ENCODE data around the gene MEIOC. TPM values are rescaled to one million over a fixed set of nuclear protein-coding genes. Genes with fewer than 3 reads are reported as not detected.
"Not testable (repeated sequence)": the region's sequence is repeated elsewhere in the genome, so short reads cannot be mapped to it uniquely, and the experiment has no call there.

The MEIOC gene
- total and polyA plus RNA-seq, 12 donors, result 0.03 to 0.40 (median 0.15) TPM; not detected in 8

DNA sequence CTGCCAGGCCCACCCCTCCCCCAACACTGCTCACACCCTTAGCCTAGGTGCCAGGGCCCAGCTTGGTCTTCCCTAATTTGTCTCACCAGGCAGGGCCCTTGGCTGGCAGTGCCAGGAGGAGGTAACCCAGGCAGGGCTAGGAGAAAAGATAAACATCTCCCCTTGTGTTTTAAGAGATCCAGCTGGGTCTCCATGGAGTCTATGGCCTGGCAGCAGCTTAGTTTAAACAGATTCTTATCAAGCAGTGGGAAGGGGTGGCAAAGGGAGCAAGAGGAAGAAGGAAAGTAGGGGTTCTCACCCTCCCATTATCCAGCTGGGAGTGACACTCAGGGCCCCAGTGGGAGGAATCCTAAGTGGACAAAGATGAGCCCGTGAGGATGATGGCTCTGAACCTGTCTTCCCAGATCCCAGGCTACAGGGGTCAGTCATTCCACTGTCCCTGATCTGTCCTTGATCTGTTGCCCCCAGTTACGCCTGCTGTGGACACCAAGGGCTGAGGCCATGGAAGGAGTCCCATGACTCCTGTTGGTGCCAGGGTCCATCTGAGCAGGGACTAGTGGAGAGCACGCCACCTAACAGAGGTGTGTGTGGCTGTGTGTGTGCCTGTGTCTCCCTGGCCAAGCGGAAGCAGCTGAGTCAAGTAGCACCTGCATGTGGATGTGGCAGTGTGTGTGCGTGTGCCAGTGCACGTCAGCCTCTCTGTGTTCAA, 47.4 kb upstream of the MEIOC start:
- intact Hi-C loops (cut with DNase I), result loop anchor here in 1 of 10 donors (10.0 kb wide), 1 partner anchor 56 kb away; no protein-coding TSS in a partner anchor
- ATAC-seq, result no peak

DNA sequence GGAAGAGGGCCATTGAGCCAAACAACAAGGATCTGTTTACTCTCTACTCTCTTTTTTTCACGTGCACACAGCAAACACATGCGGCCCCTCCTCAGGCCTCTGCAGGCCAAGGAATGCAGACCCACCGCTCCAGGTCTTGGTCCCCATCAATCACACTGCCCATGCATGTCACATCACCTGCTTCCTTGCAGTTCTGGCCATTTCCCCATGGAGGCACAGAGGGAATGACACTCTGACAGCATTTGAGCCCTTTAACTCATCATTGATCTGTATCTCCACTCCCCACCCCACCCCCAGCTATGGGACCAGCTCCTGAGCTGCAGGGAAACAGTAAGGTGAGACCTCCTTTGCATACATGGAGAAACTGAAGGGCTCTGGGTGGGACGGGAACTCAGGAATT, 45.9 kb upstream of the MEIOC start:
- peaks cover 0 to 11% (median 0%) of the 10 kb centered on the region in 9 donors for H3K4me1 ChIP-seq
- H3K27me3 ChIP-seq, result peaks cover 0 to 7% (median 0%) of the 10 kb centered on the region in 7 donors
- H3K9me3 ChIP-seq, result no peaks in the 10 kb centered on the region
- intact Hi-C loops (cut with DNase I), result no loop called here
- H3K4me3 ChIP-seq, result no peak overlapping the region
- WGBS, 2 donors, result 63 to 69% methylated on average over 4 of the region's 4 CpGs
- ATAC-seq (no peak), DNase-seq (no peak)
- H3K27ac ChIP-seq, result no peak overlapping the region
- no peaks in the 10 kb centered on the region for H3K36me3 ChIP-seq
- TF ChIP-seq, protein P1, sequence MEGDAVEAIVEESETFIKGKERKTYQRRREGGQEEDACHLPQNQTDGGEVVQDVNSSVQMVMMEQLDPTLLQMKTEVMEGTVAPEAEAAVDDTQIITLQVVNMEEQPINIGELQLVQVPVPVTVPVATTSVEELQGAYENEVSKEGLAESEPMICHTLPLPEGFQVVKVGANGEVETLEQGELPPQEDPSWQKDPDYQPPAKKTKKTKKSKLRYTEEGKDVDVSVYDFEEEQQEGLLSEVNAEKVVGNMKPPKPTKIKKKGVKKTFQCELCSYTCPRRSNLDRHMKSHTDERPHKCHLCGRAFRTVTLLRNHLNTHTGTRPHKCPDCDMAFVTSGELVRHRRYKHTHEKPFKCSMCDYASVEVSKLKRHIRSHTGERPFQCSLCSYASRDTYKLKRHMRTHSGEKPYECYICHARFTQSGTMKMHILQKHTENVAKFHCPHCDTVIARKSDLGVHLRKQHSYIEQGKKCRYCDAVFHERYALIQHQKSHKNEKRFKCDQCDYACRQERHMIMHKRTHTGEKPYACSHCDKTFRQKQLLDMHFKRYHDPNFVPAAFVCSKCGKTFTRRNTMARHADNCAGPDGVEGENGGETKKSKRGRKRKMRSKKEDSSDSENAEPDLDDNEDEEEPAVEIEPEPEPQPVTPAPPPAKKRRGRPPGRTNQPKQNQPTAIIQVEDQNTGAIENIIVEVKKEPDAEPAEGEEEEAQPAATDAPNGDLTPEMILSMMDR (IDR thresholded peaks at IDR 0.05), result no peak

More for the DNA sequence above, 47.4 kb upstream of the MEIOC start:
- Histone ChIP-seq H3K4me1 (peaks cover 0 to 11% (median 0%) of the 10 kb centered on the region in 9 donors), H3K9me3 (no peaks in the 10 kb centered on the region), H3K4me3 (no peak overlapping the region), H3K27ac (peak overlapping the region in 1 of 10 donors; percentile 9), H3K27me3 (peaks cover 0 to 7% (median 0%) of the 10 kb centered on the region in 7 donors), H3K36me3 (no peaks in the 10 kb centered on the region)
- TF ChIP-seq, protein P1 (IDR thresholded peaks at IDR 0.05), result no peak
- WGBS, 2 donors, result 94 to 98% methylated on average over 6 of the region's 6 CpGs
- no peak for DNase-seq

DNA sequence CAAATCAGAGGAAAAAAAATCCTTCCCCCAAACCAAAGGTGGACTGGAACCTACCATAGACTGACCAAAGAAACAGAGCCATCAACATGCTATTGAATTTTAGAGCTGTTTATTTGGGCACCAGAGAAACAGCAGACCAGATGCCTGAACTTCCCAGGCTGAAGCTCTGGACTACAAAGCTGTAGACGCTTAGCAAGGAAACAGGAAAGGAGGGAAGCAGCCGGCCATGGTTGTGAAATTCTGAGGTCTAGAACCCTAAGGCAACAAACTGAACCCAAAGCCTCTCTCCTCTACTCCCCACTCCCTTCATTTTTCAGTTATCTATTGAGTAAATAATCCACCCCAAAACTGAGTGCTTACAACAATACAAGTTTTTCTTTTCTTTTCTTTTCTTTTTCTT, 45.4 kb upstream of the MEIOC start:
- TF ChIP-seq, protein P1 (IDR thresholded peaks at IDR 0.05), result no peak
- Histone ChIP-seq H3K4me1 (peaks cover 0 to 11% (median 0%) of the 10 kb centered on the region in 9 donors), H3K4me3 (no peak overlapping the region), H3K27ac (no peak overlapping the region), H3K36me3 (no peaks in the 10 kb centered on the region), H3K9me3 (no peaks in the 10 kb centered on the region), H3K27me3 (peaks cover 0 to 7% (median 0%) of the 10 kb centered on the region in 7 donors)
- intact Hi-C loops (cut with DNase I), result no loop called here
- ATAC-seq (no peak), DNase-seq (no peak)
- 41 to 54% methylated on average over 2 of the region's 2 CpGs for WGBS, 2 donors

DNA sequence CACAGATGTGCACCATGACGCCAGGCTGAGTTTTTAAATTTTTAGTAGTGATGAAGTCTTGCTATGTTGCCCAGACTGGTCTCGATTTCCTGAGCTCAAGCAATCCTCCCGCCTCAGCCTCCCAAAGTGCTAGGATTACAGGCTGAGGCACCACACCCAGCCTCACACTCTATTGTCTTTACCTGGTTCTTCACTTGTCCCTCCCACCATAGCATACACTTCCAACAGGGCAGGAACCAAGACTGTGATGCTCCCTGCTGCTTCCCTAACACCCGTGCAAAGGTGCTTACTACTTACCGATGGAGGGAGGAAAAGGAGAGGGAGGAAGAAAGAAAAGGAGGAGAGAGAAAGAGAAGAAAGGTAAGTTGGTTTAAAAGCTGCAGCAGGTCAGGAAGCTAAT, 41.4 kb upstream of the MEIOC start:
- 61 to 67% methylated on average over 5 of the region's 5 CpGs for whole genome bisulfite sequencing, 2 donors
- H3K36me3 ChIP-seq, result no peaks in the 10 kb centered on the region

DNA sequence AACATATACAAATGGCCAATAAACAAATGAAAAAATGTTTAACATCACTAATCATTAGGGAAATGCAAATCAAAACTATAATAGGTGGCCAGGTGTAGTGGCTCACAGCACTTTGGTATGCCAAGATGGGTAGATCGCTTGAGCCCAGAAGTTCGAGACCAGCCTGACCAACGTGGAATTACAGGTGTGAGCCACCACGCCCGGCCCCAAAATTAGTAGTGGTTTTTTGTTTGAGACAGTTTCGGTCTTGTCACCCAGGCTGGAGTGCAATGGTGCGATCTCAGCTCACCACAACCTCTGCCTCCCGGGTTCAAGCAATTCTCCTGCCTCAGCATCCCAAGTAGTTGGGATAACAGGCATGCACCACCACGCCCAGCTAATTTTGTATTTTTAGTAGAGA, 37.6 kb upstream of the MEIOC start:
- 88 to 89% methylated on average over 9 of the region's 9 CpGs for WGBS, 2 donors
- H3K4me1 ChIP-seq; H3K27me3 ChIP-seq; DNase-seq; intact Hi-C loops (cut with DNase I); ATAC-seq; H3K27ac ChIP-seq; H3K9me3 ChIP-seq; H3K4me3 ChIP-seq; H3K36me3 ChIP-seq: not testable (repeated sequence)

More for the DNA sequence above, 41.4 kb upstream of the MEIOC start:
- H3K4me1 ChIP-seq, result peaks cover 0 to 9% (median 0%) of the 10 kb centered on the region in 9 donors
- no peak overlapping the region for H3K4me3 ChIP-seq
- DNase-seq, result no peak
- no peak overlapping the region for H3K27ac ChIP-seq
- no peaks in the 10 kb centered on the region for H3K9me3 ChIP-seq
- no peak for ATAC-seq
- TF ChIP-seq, protein P1 (IDR thresholded peaks at IDR 0.05), result no peak
- H3K27me3 ChIP-seq, result peaks cover 0 to 7% (median 0%) of the 10 kb centered on the region in 7 donors
- intact Hi-C loops (cut with DNase I), result no loop called here

All from heart right ventricle (tissue), 16 donors.